CD14-positive monocyte (primary cell): Measurements from ENCODE around the gene KSR2. TPM values are rescaled to one million over a fixed set of nuclear protein-coding genes. Genes with fewer than 3 reads are reported as not detected.

Experiments
- DNase-seq, 3 donors: peaks; one replicate each; pipeline ENCODE4 v3.0.0-alpha.2; 2011 to 2022
- H2AFZ ChIP-seq: 2 replicates; pipeline ENCODE4 v1.6.0; 2012; ENCODE audit warnings: mild to moderate bottlenecking, low read depth, low read length, inconsistent platforms; ENCODE audit not compliant: insufficient read depth, poor library complexity, severe bottlenecking
- H3K27ac ChIP-seq, 2 donors: 1 replicate in 1 of 2; 2 replicates in 1 of 2; pipeline ENCODE4 v1.5.1; 2012 to 2013; ENCODE audit warnings: low read length in 2 of 2, control low read depth in 1 of 2, inconsistent platforms in 1 of 2, low read depth in 1 of 2, mild to moderate bottlenecking in 1 of 2
- H3K27me3 ChIP-seq, 2 donors: one replicate each; pipeline versions ENCODE4 v1.6.0 to v1.6.1; 2011 to 2013; ENCODE audit warnings: low read length in 2 of 2; ENCODE audit not compliant: control insufficient read depth in 2 of 2, insufficient read depth in 2 of 2
- H3K36me3 ChIP-seq, 2 donors: replicated peaks in 1 of 2; 1 replicate in 1 of 2; 2 replicates in 1 of 2; pipeline versions ENCODE4 v1.5.1 to v1.6.1; 2012 to 2013; ENCODE audit warnings: low read length in 2 of 2, control low read depth in 1 of 2, inconsistent platforms in 1 of 2, mild to moderate bottlenecking in 1 of 2; ENCODE audit not compliant: insufficient read depth in 2 of 2, control insufficient read depth in 1 of 2
- H3K4me1 ChIP-seq, 2 donors: 1 replicate in 1 of 2; 2 replicates in 1 of 2; pipeline versions ENCODE4 v1.5.1 to v1.6.1; 2012 to 2013; ENCODE audit warnings: low read length in 2 of 2, control low read depth in 1 of 2, inconsistent platforms in 1 of 2, mild to moderate bottlenecking in 1 of 2, moderate library complexity in 1 of 2; ENCODE audit not compliant: insufficient read depth in 2 of 2, control insufficient read depth in 1 of 2
- H3K4me2 ChIP-seq: replicated peaks from 2 replicates; pipeline ENCODE3; 2012; ENCODE audit warnings: low read length, moderate library complexity, mild to moderate bottlenecking; ENCODE audit not compliant: poor library complexity, severe bottlenecking; ENCODE audit errors: extremely low read depth
- H3K4me3 ChIP-seq, 3 experiments: fragments of 200-600 bp in 1 of 3; sonication (generic) in 1 of 3; replicated peaks in 1 of 3; 1 replicate in 2 of 3; 2 replicates in 1 of 3; pipeline ENCODE4 v1.5.1; 2011 to 2013; ENCODE audit warnings: low read length in 3 of 3, mild to moderate bottlenecking in 3 of 3, control low read depth in 2 of 3, low read depth in 2 of 3, inconsistent platforms in 1 of 3, moderate library complexity in 1 of 3
- H3K79me2 ChIP-seq: 2 replicates; pipeline ENCODE4 v1.6.0; 2012; ENCODE audit warnings: mild to moderate bottlenecking, control low read depth, inconsistent platforms, low read length, moderate library complexity; ENCODE audit not compliant: insufficient read depth
- H3K9ac ChIP-seq: 2 replicates; pipeline ENCODE4 v1.6.0; 2017; ENCODE audit warnings: low read length, mild to moderate bottlenecking; ENCODE audit not compliant: insufficient read depth, poor library complexity, severe bottlenecking
- H3K9me3 ChIP-seq, 2 donors: replicated peaks in 1 of 2; 1 replicate in 1 of 2; 2 replicates in 1 of 2; pipeline versions ENCODE4 v1.5.1 to v1.6.1; 2012 to 2013; ENCODE audit warnings: low read length in 2 of 2, control low read depth in 1 of 2; ENCODE audit not compliant: control insufficient read depth in 1 of 2, insufficient read depth in 1 of 2
- H4K20me1 ChIP-seq: 2 replicates; pipeline ENCODE4 v1.6.0; 2012; ENCODE audit warnings: mild to moderate bottlenecking, low read length, control low read depth, moderate library complexity; ENCODE audit not compliant: insufficient read depth
- H3K27ac Mint-ChIP-seq, 7 donors: one replicate each; pipeline ENCODE4 v1.8.0; 2020; ENCODE audit warnings: mild to moderate bottlenecking in 7 of 7, mixed read lengths in 7 of 7, moderate library complexity in 6 of 7, inconsistent platforms in 2 of 7
- H3K27me3 Mint-ChIP-seq, 3 donors: one replicate each; pipeline ENCODE4 v1.8.0; 2021 to 2022; ENCODE audit warnings: low read depth in 3 of 3, mild to moderate bottlenecking in 3 of 3, mixed read lengths in 3 of 3, moderate library complexity in 3 of 3, inconsistent platforms in 1 of 3
- H3K36me3 Mint-ChIP-seq, 2 donors: one replicate each; pipeline ENCODE4 v1.8.0; 2020; ENCODE audit warnings: mixed read lengths in 2 of 2, inconsistent platforms in 1 of 2, mild to moderate bottlenecking in 1 of 2
- H3K4me1 Mint-ChIP-seq: one replicate; pipeline ENCODE4 v1.8.0; 2020; ENCODE audit warnings: mild to moderate bottlenecking, mixed read lengths
- H3K4me3 Mint-ChIP-seq, 2 donors: one replicate each; pipeline ENCODE4 v1.8.0; 2020; ENCODE audit warnings: mild to moderate bottlenecking in 2 of 2, mixed read lengths in 2 of 2, moderate library complexity in 1 of 2
- H3K9me3 Mint-ChIP-seq, 7 donors: one replicate each; pipeline ENCODE4 v1.8.0; 2020 to 2022; ENCODE audit warnings: mixed read lengths in 7 of 7, mild to moderate bottlenecking in 6 of 7, moderate library complexity in 6 of 7, inconsistent platforms in 2 of 7
- WGBS: methylation state at CpG from one replicate; pipeline ENCODE4 v1.1.5; 2013; ENCODE audit warnings: missing lambda C conversion rate; ENCODE audit not compliant: insufficient coverage; 5-methylcytosine and 5-hydroxymethylcytosine counted together
- intact Hi-C, 2 donors: fragments of 100-400 bp; cut with micrococcal nuclease; formaldehyde crosslinking; loops; one replicate each; pipeline versions ENCODE4 v1.15.0 to v1.15.1; 2023
- polyA plus RNA-seq, 3 donors: library from polyadenylated mRNA; depleted of rRNA in 1 of 3; unstranded in 2 of 3; stranded (reverse) in 1 of 3; fragments of 300-500 nt in 2 of 3; fragments of >200 nt in 1 of 3; fragmentation: Illumina TruSeq in 2 of 3; gene quantifications; 1 replicate in 2 of 3; 2 replicates in 1 of 3; pipeline ENCODE4 v1.2.3, GENCODE V29; 2012 to 2021
- TF ChIP-seq, protein P1 (sequence below): fragments of 200-600 bp; IDR thresholded peaks from one replicate; pipeline ENCODE4 v1.8.0; 2022; ENCODE audit warnings: antibody characterized with exemption, mild to moderate bottlenecking

KSR2 gene
- polyA plus RNA-seq, 3 donors: not detected

DNA sequence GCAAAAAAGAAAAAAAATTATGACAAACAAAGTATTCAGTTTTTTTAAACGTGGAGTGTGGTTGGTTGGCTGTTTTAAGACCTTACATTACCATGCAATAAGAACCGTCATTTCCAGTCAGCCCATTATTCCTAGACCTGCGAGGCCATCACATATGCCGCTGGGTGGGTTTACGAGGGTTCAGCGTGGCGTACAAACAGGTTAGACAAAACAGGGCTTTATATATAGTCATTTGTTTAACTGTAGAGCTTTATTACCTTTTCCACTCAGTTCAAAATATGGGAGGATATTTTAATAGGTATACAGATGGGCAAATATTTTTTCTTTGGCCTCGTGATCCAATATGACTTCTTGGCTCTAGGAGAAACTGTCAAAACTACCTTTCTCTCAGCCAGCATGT is 67.2 kb downstream of the KSR2 start:
- no peaks in the 10 kb centered on the region for H3K36me3 ChIP-seq
- no peak overlapping the region for H3K4me2 ChIP-seq
- no peak overlapping the region for H3K27ac ChIP-seq
- WGBS: no CpG with 5 or more reads among the region's 8 CpGs
- H3K9me3 Mint-ChIP-seq: peaks cover 0 to 5% (median 1%) of the 10 kb centered on the region in 7 donors
- no peaks in the 10 kb centered on the region for H3K9me3 ChIP-seq
- TF ChIP-seq, protein P1, sequence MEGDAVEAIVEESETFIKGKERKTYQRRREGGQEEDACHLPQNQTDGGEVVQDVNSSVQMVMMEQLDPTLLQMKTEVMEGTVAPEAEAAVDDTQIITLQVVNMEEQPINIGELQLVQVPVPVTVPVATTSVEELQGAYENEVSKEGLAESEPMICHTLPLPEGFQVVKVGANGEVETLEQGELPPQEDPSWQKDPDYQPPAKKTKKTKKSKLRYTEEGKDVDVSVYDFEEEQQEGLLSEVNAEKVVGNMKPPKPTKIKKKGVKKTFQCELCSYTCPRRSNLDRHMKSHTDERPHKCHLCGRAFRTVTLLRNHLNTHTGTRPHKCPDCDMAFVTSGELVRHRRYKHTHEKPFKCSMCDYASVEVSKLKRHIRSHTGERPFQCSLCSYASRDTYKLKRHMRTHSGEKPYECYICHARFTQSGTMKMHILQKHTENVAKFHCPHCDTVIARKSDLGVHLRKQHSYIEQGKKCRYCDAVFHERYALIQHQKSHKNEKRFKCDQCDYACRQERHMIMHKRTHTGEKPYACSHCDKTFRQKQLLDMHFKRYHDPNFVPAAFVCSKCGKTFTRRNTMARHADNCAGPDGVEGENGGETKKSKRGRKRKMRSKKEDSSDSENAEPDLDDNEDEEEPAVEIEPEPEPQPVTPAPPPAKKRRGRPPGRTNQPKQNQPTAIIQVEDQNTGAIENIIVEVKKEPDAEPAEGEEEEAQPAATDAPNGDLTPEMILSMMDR: no peak
- no peaks in the 10 kb centered on the region for H4K20me1 ChIP-seq
- peaks cover 0 to 8% (median 2%) of the 10 kb centered on the region in 3 donors for H3K27me3 Mint-ChIP-seq
- no peaks in the 10 kb centered on the region for H3K36me3 Mint-ChIP-seq
- no peaks in the 10 kb centered on the region for H3K4me1 Mint-ChIP-seq
- no peaks in the 10 kb centered on the region for H3K27me3 ChIP-seq
- no peaks in the 10 kb centered on the region for H3K4me1 ChIP-seq
- no peak overlapping the region for H3K27ac Mint-ChIP-seq
- H3K79me2 ChIP-seq: no peaks in the 10 kb centered on the region
- intact Hi-C loops: no loop called here
- H3K4me3 Mint-ChIP-seq: no peak overlapping the region
- no peak overlapping the region for H3K9ac ChIP-seq
- H2AFZ ChIP-seq: no peak overlapping the region
- DNase-seq: no peak
- no peak overlapping the region for H3K4me3 ChIP-seq

- Mint-ChIP-seq H3K9me3 (peaks cover 0 to 12% (median 3%) of the 10 kb centered on the region in 7 donors), H3K27ac (no peak overlapping the region), H3K36me3 (no peaks in the 10 kb centered on the region), H3K4me1 (no peaks in the 10 kb centered on the region), H3K4me3 (no peak overlapping the region), H3K27me3 (peaks cover 0 to 11% (median 2%) of the 10 kb centered on the region in 3 donors)
- Histone ChIP-seq H4K20me1 (no peaks in the 10 kb centered on the region), H3K79me2 (no peaks in the 10 kb centered on the region), H3K9me3 (peaks cover 0 to 7% of the 10 kb centered on the region in 2 donors), H3K27ac (no peak overlapping the region), H3K9ac (no peak overlapping the region), H2AFZ (no peak overlapping the region), H3K36me3 (no peaks in the 10 kb centered on the region), H3K4me3 (no peak overlapping the region), H3K4me2 (no peak overlapping the region), H3K4me1 (no peaks in the 10 kb centered on the region), H3K27me3 (no peaks in the 10 kb centered on the region)
- TF ChIP-seq, protein P1: no peak
- intact Hi-C loops: no loop called here
- no peak for DNase-seq
- WGBS: 80% methylated on average over 2 of the region's 4 CpGs
These were observed 68.2 kb downstream of the KSR2 start for GRCh38 chr12:117900561-117900960.
